ENCODE results near the gene SSRP1.

- TF ChIP-seq CTCF (IDR thresholded peaks at IDR 0.05) (no peak), ZFX (IDR thresholded peaks at IDR 0.05; ENCODE audit: borderline replicate concordance) (no peak)
Measured at GRCh38 chr11:57378186-57378585, 42.5 kb upstream of the SSRP1 start.

Measured in 22Rv1 (cell line).